IPS DF 6.9 (cell line): ENCODE measurements around the gene TNFAIP6.
"Not testable (repeated sequence)": the region's sequence is repeated elsewhere in the genome, so short reads cannot be mapped to it uniquely, and the experiment has no call there.

Experiments used
- DNase-seq: peaks from one replicate; pipeline ENCODE4 v3.0.0-alpha.2; 2013; ENCODE audit warnings: low read depth, low spot score
- H3K27ac ChIP-seq: one replicate; pipeline ENCODE4 v1.5.1; 2013; ENCODE audit warnings: low read length, control low read depth
- H3K27me3 ChIP-seq: 2 replicates; pipeline ENCODE4 v1.6.1; 2013; ENCODE audit warnings: mild to moderate bottlenecking, low read length; ENCODE audit not compliant: control insufficient read depth, insufficient read depth
- H3K36me3 ChIP-seq: 2 replicates; pipeline ENCODE4 v1.6.1; 2013; ENCODE audit warnings: low read length; ENCODE audit not compliant: control insufficient read depth, insufficient read depth
- H3K4me1 ChIP-seq: 2 replicates; pipeline ENCODE4 v1.6.1; 2013; ENCODE audit warnings: low read length; ENCODE audit not compliant: control insufficient read depth, insufficient read depth
- H3K4me3 ChIP-seq: 2 replicates; pipeline ENCODE4 v1.5.1; 2013; ENCODE audit warnings: mild to moderate bottlenecking, low read length
- H3K9me3 ChIP-seq: 2 replicates; pipeline ENCODE4 v1.6.1; 2013; ENCODE audit warnings: low read length, inconsistent platforms; ENCODE audit not compliant: control insufficient read depth, insufficient read depth
- WGBS: extraction: QIAGEN DNeasy Blood & Tissue Kit; methylation state at CpG from one replicate; pipeline ENCODE4 v1.1.7; 2013; ENCODE audit warnings: mixed read lengths, missing lambda C conversion rate; ENCODE audit not compliant: insufficient read length, insufficient coverage; 5-methylcytosine and 5-hydroxymethylcytosine counted together

The TNFAIP6 gene

GRCh38 chr2:151357359-151357758, at the start of gene TNFAIP6:
TSS of gene TNFAIP6 (plus strand) at chr2:151357592. CDS start at chr2:151357667, 75 bp downstream.
- Histone ChIP-seq H3K27ac (no peak within 1 kb of the TSS), H3K4me1 (no peaks in the 10 kb centered on the region), H3K27me3 (no peaks in the 10 kb centered on the region), H3K36me3 (no peaks in the 10 kb centered on the region), H3K9me3 (no peaks in the 10 kb centered on the region), H3K4me3 (no peak within 1 kb of the TSS)
- no CpG with 5 or more reads among the region's 3 CpGs for WGBS
- no peak for DNase-seq

DNA sequence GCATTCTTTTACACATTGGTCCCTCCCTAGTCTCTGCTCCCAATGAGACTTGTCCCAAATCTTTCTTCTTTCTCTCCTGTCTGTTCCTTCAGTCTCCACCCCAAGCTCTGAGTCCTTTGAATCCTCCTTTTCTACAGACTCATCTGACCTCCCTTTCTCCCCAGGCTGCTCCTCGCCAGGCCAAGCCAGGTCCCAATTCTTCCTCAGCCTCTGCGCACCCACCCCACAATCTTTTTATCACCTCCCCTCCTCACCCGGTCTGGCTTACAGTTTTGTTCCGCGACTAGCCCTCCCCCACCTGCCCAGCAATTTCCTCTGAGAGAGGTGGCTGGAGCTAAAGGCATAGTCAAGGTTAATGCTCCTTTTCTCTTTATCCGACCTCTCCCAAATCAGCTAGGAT, 47.1 kb upstream of the TNFAIP6 start:
- H3K4me3 ChIP-seq, H3K27me3 ChIP-seq, DNase-seq, H3K27ac ChIP-seq, H3K9me3 ChIP-seq, H3K4me1 ChIP-seq, H3K36me3 ChIP-seq: not testable (repeated sequence)
- WGBS: no CpG with 5 or more reads among the region's 6 CpGs

DNA sequence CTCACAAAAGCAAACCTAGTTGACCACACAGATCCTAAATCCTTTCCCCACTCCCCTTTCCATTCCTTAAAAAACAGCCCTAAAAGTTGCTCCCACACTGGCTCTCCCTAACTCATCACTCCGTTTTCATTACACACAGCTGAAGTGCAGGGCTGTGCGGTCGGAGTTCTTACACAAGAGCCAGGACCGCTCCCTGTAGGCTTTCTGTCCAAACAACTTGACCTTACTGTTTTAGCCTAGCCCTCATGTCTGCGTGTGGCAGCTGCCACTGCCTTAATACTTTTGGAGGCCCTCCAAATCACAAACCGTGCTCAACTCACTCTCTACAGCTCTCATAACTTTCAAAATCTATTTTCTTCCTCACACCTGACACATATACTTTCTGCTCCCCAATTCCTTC, 45.0 kb upstream of the TNFAIP6 start:
- H3K9me3 ChIP-seq, H3K27ac ChIP-seq, DNase-seq, H3K4me3 ChIP-seq, H3K4me1 ChIP-seq, H3K27me3 ChIP-seq, H3K36me3 ChIP-seq: not testable (repeated sequence)
- WGBS: 100% methylated on average over 1 of the region's 6 CpGs

DNA sequence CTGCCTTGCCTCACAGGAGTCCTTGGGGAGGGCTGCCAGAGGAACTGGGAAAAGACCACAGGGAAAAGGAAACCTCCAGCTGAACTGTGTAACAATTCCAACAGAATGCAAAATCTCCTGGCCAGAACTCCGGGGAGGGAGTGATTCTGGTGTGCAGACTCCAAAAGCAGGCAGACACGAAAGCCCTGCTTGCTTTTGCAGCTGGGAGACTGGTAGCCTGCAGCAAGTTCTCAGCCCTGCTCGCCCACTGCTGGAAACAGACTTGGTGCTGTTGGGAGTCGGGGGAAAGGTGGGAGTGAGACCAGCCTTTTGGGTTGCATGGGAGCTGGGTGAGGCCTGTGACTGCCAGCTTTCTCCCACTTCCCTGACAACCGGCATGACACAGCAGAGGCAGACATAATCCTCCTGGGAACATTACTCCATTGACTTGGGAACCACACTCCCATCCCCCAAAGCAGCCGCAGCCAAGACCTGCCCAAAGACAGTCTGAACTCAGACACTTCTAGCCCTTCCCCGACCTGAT, 42.0 kb upstream of the TNFAIP6 start:
- DNase-seq: no peak
- Histone ChIP-seq H3K9me3 (no peaks in the 10 kb centered on the region), H3K27me3 (no peaks in the 10 kb centered on the region), H3K4me3 (no peak overlapping the region), H3K27ac (no peak overlapping the region), H3K36me3 (no peaks in the 10 kb centered on the region), H3K4me1 (peaks cover 2% of the 10 kb centered on the region; the same call in 1 of the 2 replicates)
- no CpG with 5 or more reads among the region's 7 CpGs for WGBS

DNA sequence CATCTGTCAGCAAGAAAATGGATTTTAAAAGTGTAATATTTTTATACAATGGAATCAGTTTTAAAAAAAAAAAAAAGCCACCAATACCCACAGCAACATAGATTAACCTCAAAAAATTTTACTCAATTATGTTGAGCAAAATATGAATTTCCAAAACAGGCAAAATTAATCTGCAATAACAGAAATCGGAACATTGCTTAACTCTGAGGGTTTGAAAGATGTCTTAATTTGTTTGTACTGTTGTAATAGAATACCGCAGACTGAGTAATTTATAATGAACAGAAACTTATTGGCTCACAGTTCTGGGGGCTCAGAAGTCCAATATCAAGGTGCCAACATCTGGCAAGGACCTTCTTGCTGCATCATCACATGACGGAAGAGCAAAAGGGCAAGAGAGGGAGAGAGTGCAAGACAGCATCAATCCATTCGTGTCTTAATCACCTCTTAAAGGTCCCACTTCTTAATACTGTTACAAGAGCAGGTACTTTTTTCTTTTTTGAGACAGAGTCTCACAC, 31.8 kb upstream of the TNFAIP6 start:
- no peaks in the 10 kb centered on the region; the same call in 1 of the 2 replicates for H3K9me3 ChIP-seq
- no peak for DNase-seq
- H3K4me1 ChIP-seq: no peaks in the 10 kb centered on the region
- no peak overlapping the region for H3K27ac ChIP-seq
- H3K4me3 ChIP-seq: no peak overlapping the region
- no peaks in the 10 kb centered on the region for H3K36me3 ChIP-seq
- no CpG with 5 or more reads among the region's 4 CpGs for WGBS
- no peaks in the 10 kb centered on the region for H3K27me3 ChIP-seq

DNA sequence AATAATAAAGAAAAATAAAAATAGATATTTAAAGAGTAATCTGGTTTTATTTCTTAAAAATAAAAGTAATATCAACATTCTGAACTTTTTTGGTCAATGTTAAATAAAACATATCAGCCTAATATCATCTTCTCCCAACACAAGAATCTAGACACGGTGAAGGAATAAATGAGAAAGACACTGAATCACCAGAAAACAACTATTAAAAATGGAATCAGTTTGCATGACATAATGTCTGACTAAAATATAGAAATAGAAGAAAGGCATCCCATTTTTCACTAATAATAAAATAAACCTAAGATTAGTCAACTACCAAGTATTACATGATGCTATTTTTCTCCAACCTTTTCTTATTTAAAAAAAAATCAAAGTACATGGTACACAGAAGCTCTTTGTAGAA, 30.8 kb upstream of the TNFAIP6 start:
- Histone ChIP-seq H3K27ac (no peak overlapping the region), H3K4me1 (no peaks in the 10 kb centered on the region), H3K9me3 (no peaks in the 10 kb centered on the region; the same call in 1 of the 2 replicates), H3K4me3 (no peak overlapping the region), H3K27me3 (no peaks in the 10 kb centered on the region), H3K36me3 (no peaks in the 10 kb centered on the region)
- WGBS: no CpG with 5 or more reads among the region's 1 CpG
- DNase-seq: no peak

DNA sequence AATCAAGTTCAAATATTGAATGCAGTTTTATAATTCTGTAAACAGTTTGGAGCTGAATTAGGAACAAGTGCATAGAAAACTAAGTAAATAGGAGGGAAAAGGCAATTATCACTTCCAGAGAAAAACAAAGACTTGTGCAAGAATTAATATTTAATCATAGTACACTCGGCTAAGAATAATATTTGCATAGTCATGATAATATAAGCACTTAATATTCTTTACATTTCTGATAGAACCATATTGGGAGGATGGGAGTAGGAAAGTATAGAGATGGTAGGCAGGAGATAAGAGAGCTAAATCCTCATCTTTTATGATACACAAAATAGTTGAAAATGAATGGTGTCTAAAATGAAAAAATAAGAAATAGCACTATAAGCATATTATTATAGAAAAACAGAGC, 27.4 kb upstream of the TNFAIP6 start:
- DNase-seq: no peak
- Histone ChIP-seq H3K27ac (no peak overlapping the region), H3K27me3 (no peaks in the 10 kb centered on the region), H3K4me3 (no peak overlapping the region), H3K4me1 (0 out of 2 replicates have a peak, but pooled peaks cover 2% of the 10 kb centered on the region), H3K9me3 (no peaks in the 10 kb centered on the region; the same call in 1 of the 2 replicates), H3K36me3 (no peaks in the 10 kb centered on the region)
- WGBS: no CpG with 5 or more reads among the region's 1 CpG

- H3K36me3 ChIP-seq: no peaks in the 10 kb centered on the region
- peaks cover 4% of the 10 kb centered on the region; the same call in 1 of the 2 replicates for H3K4me1 ChIP-seq
- no peak for DNase-seq
- no peaks in the 10 kb centered on the region for H3K9me3 ChIP-seq
- H3K27ac ChIP-seq: no peak overlapping the region
- WGBS: no CpG with 5 or more reads among the region's 3 CpGs
- no peaks in the 10 kb centered on the region for H3K27me3 ChIP-seq
- no peak overlapping the region for H3K4me3 ChIP-seq
Observed at GRCh38 chr2:151333083-151333482, 24.3 kb upstream of the TNFAIP6 start.

GRCh38 chr2:151334082-151334815, 23.1 kb upstream of the TNFAIP6 start:
- H3K36me3 ChIP-seq: no peaks in the 10 kb centered on the region
- H3K27me3 ChIP-seq: no peaks in the 10 kb centered on the region
- peaks cover 4% of the 10 kb centered on the region; the same call in 1 of the 2 replicates for H3K4me1 ChIP-seq
- H3K9me3 ChIP-seq: no peaks in the 10 kb centered on the region
- no peak overlapping the region for H3K27ac ChIP-seq
- no peak for DNase-seq
- H3K4me3 ChIP-seq: no peak overlapping the region
- no CpG with 5 or more reads among the region's 3 CpGs for WGBS

- Histone ChIP-seq H3K36me3 (no peaks in the 10 kb centered on the region), H3K4me3 (no peak overlapping the region), H3K4me1 (peaks cover 4% of the 10 kb centered on the region), H3K27ac (no peak overlapping the region), H3K9me3 (no peaks in the 10 kb centered on the region), H3K27me3 (no peaks in the 10 kb centered on the region)
- no CpG with 5 or more reads among the region's 2 CpGs for WGBS
- no peak for DNase-seq
Observed at GRCh38 chr2:151336863-151337371, 20.5 kb upstream of the TNFAIP6 start.
